ENCODE results near the gene XRCC3. TPM values are rescaled to one million over a fixed set of nuclear protein-coding genes. Genes with fewer than 3 reads are reported as not detected.
A peak's percentile ranks its signal among the peaks of the same experiment; 100 is the strongest.

The XRCC3 gene
- total and polyA plus RNA-seq, 12 donors, result 1.0 to 4.4 (median 3.0) TPM

GRCh38 chr14:103729496-103730448, 14.5 kb upstream of the XRCC3 start:
- intact Hi-C loops (cut with DNase I), result no loop called here
- ATAC-seq, result peak in 2 of 8 donors; percentile 1 to 15
- Histone ChIP-seq H3K27ac (peak overlapping the region in 5 of 10 donors; percentile 11 to 51 (median 29)), H3K27me3 (no peaks in the 10 kb centered on the region), H3K36me3 (peaks cover 0 to 83% (median 46%) of the 10 kb centered on the region in 9 donors), H3K9me3 (no peaks in the 10 kb centered on the region), H3K4me3 (no peak overlapping the region), H3K4me1 (peaks cover 7 to 70% (median 25%) of the 10 kb centered on the region in 9 donors)
- peak in 1 of 2 donors; percentile 15 for DNase-seq
- WGBS, 2 donors, result 56 to 68% methylated on average over 24 of the region's 24 CpGs
- no peak for TF ChIP-seq CTCF (IDR thresholded peaks at IDR 0.05)

DNA sequence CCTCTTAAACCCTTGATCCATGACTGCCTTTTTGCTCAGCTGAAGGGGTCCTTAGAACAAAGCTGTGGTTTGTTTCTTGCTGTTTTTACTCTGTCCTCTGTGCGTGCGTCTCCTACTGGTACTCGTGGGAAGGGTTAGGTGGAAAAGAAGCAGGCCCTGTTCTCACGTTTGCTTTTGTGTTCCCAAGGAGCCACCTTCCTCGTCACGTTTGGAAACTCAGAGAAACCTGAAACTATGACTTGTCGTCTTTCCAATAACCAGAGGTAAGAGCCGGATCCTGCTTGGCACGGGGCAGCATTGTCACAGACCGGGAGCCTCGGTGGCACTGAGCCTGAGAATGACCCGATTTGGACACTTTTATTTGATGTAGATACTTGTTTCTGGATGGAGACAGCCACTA, 13.5 kb upstream of the XRCC3 start:
- no peak for DNase-seq
- 66 to 71% methylated on average over 12 of the region's 12 CpGs for WGBS, 2 donors
- no peak overlapping the region for H3K27ac ChIP-seq

DNA sequence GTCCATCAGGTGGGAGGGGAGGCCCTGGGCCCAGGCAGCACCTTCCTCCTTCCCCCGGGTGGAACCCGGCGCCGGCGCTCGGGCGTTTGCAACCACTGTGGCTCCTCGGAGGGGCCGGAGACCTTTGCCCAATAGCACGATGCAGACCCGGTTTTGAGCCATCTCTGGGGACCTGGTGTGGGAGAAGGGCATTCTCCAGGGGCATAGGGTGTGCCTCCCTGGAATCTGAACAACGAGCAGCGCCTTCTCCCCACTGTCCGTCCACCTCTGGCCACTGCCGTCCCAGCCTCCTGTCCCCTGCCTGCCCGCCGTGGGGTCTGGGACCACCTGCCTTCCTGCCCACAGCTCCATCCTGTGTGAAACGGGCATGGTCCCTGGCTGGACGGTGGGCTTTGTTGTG, 12.9 kb upstream of the XRCC3 start:
- Histone ChIP-seq H3K9me3 (no peaks in the 10 kb centered on the region), H3K4me1 (peaks cover 17 to 82% (median 39%) of the 10 kb centered on the region in 9 donors), H3K36me3 (peaks cover 0 to 66% (median 31%) of the 10 kb centered on the region in 9 donors), H3K4me3 (no peak overlapping the region), H3K27ac (no peak overlapping the region), H3K27me3 (no peaks in the 10 kb centered on the region)
- intact Hi-C loops (cut with DNase I), result no loop called here
- peak in 1 of 2 donors; percentile 11 for DNase-seq
- WGBS, 2 donors, result 93% methylated on average over 19 of the region's 19 CpGs
- ATAC-seq, result no peak
- TF ChIP-seq CTCF (IDR thresholded peaks at IDR 0.05), result no peak

More for the DNA sequence above, 13.5 kb upstream of the XRCC3 start:
- no peaks in the 10 kb centered on the region for H3K9me3 ChIP-seq
- H3K4me1 ChIP-seq, result peaks cover 11 to 76% (median 33%) of the 10 kb centered on the region in 9 donors
- intact Hi-C loops (cut with DNase I), result no loop called here
- peaks cover 0 to 72% (median 35%) of the 10 kb centered on the region in 9 donors for H3K36me3 ChIP-seq
- ATAC-seq, result no peak
- H3K4me3 ChIP-seq, result no peak overlapping the region
- no peak for TF ChIP-seq CTCF (IDR thresholded peaks at IDR 0.05)
- no peaks in the 10 kb centered on the region for H3K27me3 ChIP-seq

GRCh38 chr14:103727313-103727980, 12.2 kb upstream of the XRCC3 start:
- no peaks in the 10 kb centered on the region for H3K27me3 ChIP-seq
- H3K27ac ChIP-seq, result no peak overlapping the region
- ATAC-seq (no peak), DNase-seq (peak in 1 of 2 donors; percentile 12)
- intact Hi-C loops (cut with DNase I), result no loop called here
- 85 to 86% methylated on average over 53 of the region's 53 CpGs for WGBS, 2 donors
- peaks cover 0 to 59% (median 24%) of the 10 kb centered on the region in 9 donors for H3K36me3 ChIP-seq
- no peak for TF ChIP-seq CTCF (IDR thresholded peaks at IDR 0.05)
- no peaks in the 10 kb centered on the region for H3K9me3 ChIP-seq
- no peak overlapping the region for H3K4me3 ChIP-seq
- peaks cover 19 to 83% (median 42%) of the 10 kb centered on the region in 9 donors for H3K4me1 ChIP-seq
